GM18499 (cell line): Measurements from ENCODE around the gene ME2.
"Not testable (repeated sequence)": the region's sequence is repeated elsewhere in the genome, so short reads cannot be mapped to it uniquely, and the experiment has no call there.

ENCODE experiments used
- ATAC-seq: cut with Tn5 transposase; IDR thresholded peaks from one replicate; pipeline ENCODE4 v1.9.1; 2021; ENCODE audit warnings: moderate number of reproducible peaks; ENCODE audit not compliant: insufficient read depth, unreplicated experiment

Gene ME2

DNA sequence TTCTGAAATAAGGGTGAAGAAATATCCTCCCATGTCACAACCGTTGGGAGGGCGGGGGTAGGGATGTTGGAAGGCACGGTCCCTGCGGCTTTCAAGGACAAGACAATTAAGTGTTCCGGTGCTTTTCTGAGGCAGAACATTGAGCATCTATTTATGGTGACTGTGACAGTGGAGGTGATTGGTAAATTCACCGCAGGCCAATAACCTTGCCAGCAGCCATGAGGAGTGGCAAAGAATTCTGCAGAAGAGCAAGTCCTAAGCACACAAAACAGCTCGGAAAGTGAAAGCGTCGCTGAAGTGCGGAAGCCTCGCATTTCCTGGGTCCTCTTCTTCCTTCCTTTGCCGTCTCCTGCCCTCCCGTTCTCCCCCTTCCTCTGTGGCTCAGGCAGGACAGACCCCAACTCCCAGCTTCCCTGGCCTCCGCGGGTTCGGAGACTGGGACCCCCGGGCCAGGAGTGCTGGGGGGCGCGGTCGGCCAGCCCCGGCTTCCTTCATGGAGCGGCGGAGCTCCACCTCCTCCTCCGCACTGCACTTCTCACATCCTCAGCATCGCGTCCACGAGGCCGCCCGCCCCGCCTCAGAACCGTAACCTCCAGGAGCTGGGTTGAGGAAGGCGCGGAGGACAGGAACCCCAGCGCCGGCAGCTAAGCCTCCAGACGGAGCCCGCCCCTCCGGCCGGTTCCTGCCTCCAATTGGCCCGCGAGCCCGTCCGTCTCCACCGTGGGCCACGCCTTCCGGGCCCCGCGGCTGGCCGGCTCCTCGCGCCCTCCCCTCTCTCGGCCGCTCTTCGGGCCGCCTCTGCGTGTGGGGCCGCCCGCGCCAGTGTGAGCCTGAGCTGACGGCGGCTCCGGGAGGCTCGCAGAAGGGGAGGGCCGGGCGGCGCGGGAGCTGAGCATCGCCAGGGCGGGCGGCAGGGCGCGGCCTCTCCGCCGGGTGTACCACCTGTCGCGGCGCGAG lies at the start of gene ME2:
ME2 (plus strand) TSS at position 774 of the 957 bp plus-strand sequence. CDS start 16,703 bp downstream, outside the sequence.
- ATAC-seq = peak; percentile 70

DNA sequence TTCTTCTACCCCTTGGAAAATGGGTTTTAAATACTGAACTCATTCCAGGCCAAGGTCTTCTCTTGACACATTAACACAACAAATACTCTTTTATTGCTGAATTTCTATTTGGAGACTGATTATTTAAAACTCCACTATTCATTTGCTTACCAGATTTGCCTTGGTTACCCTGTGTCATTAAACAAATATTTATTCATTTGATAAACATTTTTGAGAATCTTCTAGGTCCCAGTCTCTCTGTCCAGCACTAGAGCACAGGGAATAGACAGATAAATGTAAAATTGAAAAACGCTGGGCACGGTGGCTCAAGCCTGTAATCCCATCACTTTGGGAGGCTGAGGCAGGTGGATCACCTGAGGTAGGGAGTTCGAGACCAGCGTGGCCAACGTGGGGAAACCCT lies 49.3 kb upstream of the ME2 start:
- no peak for ATAC-seq

DNA sequence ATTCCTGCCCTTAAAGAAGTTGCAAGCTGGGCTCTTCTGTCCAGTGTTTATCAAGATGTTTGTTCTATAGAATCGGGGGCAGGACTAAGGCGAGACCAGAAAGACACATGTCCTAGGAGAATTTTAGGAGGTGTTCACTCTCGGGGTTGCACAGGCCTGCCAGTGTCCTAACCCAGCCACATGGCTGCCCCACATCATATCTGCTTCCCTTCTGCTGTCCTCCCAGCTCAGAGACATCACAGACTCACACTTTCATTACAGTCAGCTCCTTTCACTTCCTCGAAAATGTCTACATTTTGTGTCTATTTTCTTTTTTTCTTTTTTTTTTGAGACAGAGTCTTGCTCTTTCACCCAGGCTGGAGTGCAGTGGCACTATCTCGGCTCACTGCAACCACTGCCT lies 48.4 kb upstream of the ME2 start:
- no peak for ATAC-seq

DNA sequence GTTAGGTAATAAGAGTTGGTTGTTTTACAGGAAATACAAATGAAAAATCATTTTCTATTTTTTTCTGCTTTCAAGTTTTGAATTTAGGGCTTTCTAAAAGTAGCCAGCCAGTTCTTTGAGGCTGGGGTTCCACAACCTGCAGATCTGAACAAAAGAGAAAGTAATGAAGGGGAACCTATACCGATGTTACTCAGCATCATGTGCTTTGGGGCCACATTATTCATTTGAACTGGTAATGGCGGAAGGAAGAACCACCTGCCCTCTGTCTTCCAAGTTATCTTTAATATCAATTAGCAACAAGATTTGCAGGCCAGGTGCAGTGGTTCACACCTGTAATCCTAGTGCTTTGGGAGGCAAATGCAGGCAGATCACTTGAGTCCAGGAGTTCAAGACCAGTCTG lies 46.2 kb upstream of the ME2 start:
- no peak for ATAC-seq

- ATAC-seq = not testable (repeated sequence)
Observed at GRCh38 chr18:50833496-50833895, 45.4 kb upstream of the ME2 start.

DNA sequence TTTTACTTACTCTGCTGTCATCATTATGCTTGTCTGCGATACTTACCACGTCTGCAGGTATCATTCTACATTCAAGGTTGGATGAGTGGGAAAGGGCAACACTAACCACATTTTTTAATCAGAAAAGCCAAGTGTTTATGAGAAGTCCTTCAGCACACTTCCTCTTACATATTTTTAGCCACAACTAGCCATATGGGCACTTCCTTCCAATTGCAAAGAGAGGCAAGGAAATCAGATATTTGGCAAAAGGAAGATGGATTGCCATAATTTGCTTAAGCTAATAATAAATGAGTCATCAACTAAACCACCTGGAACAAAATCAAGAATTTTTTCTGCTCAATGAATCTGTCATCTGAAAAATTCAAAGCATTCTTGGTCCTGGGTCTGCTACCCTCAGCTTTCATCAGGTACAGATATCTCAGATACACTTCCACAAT lies 42.4 kb upstream of the ME2 start:
- ATAC-seq = no peak

DNA sequence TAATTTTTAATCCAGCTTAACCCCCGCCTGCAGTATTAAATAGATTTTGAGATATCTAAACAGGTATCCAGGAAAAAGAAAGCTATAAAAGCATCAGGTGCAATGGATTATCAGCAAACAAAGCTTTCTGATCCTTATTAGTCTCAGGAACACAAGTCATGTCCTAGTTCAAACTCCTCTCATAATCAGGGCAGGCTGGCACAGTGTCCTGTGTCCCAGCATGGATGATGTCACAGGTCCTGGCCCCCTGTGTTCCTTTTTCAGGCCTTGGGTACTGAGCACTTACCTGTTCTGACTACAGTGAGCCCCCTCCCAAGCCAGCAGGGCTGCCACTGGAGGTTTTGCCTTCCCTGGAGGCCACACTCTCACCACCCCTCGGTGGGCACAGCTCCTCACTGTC lies 39.6 kb upstream of the ME2 start:
- ATAC-seq = no peak

DNA sequence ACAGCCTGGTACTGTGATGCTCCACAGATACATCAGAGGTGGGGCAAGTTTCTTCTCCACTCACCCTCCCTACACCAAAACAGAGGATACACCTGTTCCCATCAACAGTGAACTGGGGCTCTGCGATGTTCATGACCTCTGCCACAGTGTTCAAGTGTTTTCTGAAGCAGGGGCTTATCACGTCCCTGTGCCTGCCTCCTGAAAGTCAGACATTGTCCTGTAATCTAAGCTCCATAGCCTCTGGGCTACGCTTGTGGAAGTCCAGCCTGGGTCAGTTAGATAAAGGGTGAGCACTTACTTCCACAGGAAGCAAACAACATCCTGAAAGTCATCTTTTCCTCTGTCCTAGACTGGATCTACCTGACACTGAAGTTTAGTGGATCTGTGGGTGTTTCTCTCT lies 38.9 kb upstream of the ME2 start:
- ATAC-seq = no peak

GRCh38 chr18:50842846-50843245 lies 36.1 kb upstream of the ME2 start:
- no peak for ATAC-seq

DNA sequence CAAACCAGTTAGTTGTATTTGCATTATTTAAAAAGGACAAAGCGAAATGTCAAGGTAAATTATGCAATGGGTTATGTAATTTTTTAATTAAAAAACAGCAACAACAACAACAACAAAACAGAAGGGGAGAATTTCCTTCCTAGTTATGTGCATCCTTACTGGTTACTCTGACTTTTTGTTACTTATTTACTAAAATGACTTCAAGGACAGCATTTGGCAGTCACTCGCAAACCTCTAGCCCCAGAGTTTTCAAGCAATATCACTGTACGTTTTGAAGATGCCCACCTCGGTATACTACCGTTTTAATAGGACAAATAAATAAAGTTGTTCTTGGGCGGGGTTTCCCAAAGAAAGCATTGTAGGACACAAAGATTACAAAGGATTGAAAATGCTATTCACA lies 34.4 kb upstream of the ME2 start:
- ATAC-seq = no peak

DNA sequence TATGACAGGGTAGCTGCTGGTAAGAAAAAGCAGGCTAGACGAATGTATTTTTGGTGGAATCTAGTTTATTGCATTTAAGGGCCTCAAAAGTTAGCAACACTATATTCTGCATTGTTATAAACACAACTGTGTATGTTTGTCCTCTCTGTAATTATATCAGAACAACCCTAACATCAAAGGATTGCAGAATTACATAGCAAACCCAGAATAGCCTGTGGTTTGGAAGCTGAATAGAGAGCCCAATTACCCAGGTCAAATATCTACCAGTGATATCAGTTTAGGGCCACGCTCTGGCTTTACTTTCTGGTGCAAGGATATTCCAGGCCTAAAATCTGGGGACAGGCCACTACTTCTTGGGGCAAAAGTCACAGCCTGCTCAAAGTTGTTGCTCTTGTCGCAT lies 34.0 kb upstream of the ME2 start:
- ATAC-seq = no peak

GRCh38 chr18:50847192-50847591 lies 31.7 kb upstream of the ME2 start:
- ATAC-seq = no peak

GRCh38 chr18:50848061-50848551 lies 30.8 kb upstream of the ME2 start:
- no peak for ATAC-seq

- ATAC-seq = no peak
Observed at GRCh38 chr18:50848991-50849390, 29.9 kb upstream of the ME2 start.

GRCh38 chr18:50849419-50849821 lies 29.5 kb upstream of the ME2 start:
- no peak for ATAC-seq

GRCh38 chr18:50850307-50851065 lies 28.4 kb upstream of the ME2 start:
- ATAC-seq = no peak

- ATAC-seq = no peak
Observed at GRCh38 chr18:50853863-50854271, 25.1 kb upstream of the ME2 start.

GRCh38 chr18:50855976-50856757 lies 22.8 kb upstream of the ME2 start:
- no peak for ATAC-seq

DNA sequence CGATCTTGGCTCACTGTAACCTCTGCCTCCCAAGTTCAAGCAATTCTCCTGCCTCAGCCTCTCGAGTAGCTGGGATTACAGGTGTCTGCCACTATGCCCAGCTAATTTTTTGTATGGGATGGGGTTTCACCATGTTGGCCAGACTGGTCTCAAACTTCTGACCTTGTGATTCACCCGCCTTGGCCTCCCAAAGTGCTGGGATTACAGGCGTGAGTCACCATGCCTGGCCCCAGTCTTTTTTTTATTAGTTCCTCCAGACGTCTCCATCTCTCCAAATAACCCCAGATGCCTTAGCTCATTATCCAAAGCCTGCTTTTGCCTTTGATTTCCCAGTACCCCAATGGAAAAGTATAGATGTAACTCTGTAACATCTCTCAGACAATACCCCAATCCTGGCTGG lies 21.8 kb upstream of the ME2 start:
- ATAC-seq = not testable (repeated sequence)

DNA sequence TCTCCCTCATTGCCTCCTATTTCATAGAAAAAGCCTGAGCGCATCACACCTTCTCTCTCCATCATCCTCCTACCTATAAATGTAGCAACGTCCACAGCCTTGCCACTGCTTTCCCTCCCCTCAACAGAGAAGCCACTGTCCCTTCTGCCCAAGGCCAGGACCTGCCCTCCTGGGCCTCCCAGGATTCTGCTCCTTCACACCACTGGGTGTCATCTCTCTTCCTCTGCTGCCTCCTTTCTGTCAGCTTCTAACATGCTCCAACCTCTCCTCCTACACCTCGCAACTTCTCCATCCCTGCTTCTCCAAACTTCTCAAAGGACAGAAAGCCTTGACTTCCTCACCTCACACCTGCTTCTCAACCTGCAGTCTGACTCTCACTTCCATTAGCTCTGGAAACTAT lies 21.2 kb upstream of the ME2 start:
- no peak for ATAC-seq
